22Rv1 (cell line): ENCODE measurements around the gene RFX4.
"Not testable (repeated sequence)": the region's sequence is repeated elsewhere in the genome, so short reads cannot be mapped to it uniquely, and the experiment has no call there.

Experiments used
- H3K27ac ChIP-seq: fragments of 450-650 bp; 2 replicates; pipeline ENCODE4 v1.5.1; 2017
- ZFX ChIP-seq: fragments of 450-650 bp; IDR thresholded peaks from 2 replicates; pipeline ENCODE4 v1.6.1; 2017; ENCODE audit warnings: antibody characterized with exemption, borderline replicate concordance
- TF ChIP-seq, protein P1 (sequence below): fragments of 450-650 bp; IDR thresholded peaks from 2 replicates; pipeline ENCODE4 v1.5.1; 2017; ENCODE audit warnings: mild to moderate bottlenecking

Gene RFX4

DNA sequence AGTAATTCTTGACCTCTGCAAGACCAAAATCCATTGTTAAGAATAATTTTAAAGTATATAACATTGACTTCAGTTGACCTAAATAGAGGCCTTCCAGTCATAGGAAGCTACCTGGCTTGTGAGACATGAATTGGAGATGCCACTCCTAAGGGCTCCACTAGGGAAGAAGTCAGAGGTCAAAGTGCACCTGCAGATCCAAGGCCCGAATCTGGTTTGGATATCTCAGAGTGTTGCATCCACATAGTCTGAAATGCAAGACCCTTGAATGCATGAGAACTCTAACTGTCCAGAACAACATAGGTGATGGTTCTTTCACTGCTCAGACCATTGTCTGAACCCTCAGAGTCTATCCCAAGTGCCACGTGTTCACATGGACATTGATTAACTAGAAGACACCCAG lies 22.4 kb downstream of the RFX4 start:
- TF ChIP-seq, protein P1, sequence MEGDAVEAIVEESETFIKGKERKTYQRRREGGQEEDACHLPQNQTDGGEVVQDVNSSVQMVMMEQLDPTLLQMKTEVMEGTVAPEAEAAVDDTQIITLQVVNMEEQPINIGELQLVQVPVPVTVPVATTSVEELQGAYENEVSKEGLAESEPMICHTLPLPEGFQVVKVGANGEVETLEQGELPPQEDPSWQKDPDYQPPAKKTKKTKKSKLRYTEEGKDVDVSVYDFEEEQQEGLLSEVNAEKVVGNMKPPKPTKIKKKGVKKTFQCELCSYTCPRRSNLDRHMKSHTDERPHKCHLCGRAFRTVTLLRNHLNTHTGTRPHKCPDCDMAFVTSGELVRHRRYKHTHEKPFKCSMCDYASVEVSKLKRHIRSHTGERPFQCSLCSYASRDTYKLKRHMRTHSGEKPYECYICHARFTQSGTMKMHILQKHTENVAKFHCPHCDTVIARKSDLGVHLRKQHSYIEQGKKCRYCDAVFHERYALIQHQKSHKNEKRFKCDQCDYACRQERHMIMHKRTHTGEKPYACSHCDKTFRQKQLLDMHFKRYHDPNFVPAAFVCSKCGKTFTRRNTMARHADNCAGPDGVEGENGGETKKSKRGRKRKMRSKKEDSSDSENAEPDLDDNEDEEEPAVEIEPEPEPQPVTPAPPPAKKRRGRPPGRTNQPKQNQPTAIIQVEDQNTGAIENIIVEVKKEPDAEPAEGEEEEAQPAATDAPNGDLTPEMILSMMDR, result no peak
- no peak for TF ChIP-seq ZFX
- no peak overlapping the region for H3K27ac ChIP-seq

GRCh38 chr12:106620588-106620987 lies 37.8 kb downstream of the RFX4 start:
- H3K27ac ChIP-seq, result not testable (repeated sequence)

- no peak overlapping the region for H3K27ac ChIP-seq
- TF ChIP-seq, protein P1, result no peak
- TF ChIP-seq ZFX, result no peak
These were observed 43.2 kb downstream of the RFX4 start for GRCh38 chr12:106625976-106626375.

DNA sequence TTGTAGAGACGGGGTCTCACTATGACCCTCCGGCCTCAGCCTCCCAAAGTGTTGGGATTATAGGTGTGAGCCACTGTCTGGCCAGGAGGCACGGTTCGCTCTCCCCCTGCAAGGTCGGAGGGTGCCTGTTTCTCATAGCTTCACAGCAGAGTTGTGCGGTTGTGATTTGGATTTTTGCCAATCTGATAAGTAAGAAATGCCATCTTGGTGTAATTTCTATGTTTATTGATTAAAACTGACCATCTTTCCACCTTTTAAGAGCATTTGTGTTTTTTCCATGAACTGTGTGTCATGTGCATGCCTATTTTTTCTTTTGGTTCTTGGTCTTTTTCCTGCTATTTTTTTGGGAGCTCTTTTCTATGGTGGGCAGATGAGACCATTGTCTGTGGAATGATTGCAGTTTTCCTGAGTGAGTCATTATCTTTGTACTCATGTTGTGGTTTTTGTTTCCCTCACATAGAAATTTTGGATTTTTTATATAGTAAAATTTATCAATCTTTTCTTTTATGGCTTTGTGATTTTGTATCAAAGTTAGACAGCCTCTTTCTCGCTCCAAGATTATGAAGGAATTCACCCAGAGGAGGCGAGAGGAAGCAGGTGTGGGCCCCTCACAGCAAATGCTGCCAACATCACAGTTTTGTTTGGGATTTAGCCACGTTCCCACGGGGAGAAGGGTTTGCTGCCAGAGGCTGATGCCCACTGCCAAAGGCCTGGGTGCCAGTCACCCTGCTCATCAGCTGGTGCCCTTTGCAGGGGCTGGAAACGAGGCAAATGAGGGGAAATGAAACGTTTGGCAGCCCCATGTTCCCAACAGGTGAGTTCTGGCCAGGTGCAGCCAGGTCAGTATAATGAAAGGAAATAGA lies 47.2 kb downstream of the RFX4 start:
- no peak overlapping the region for H3K27ac ChIP-seq
- TF ChIP-seq ZFX, result no peak
- TF ChIP-seq, protein P1, result no peak

GRCh38 chr12:106631150-106631549 lies 48.3 kb downstream of the RFX4 start:
- no peak overlapping the region for H3K27ac ChIP-seq
- TF ChIP-seq, protein P1, result no peak
- no peak for TF ChIP-seq ZFX

- TF ChIP-seq ZFX, result no peak
- TF ChIP-seq, protein P1, result no peak
These were observed 49.0 kb downstream of the RFX4 start for GRCh38 chr12:106631797-106632196.

GRCh38 chr12:106632797-106633450 lies 50.1 kb downstream of the RFX4 start:
- TF ChIP-seq, protein P1, result no peak
- no peak for TF ChIP-seq ZFX

More at GRCh38 chr12:106631797-106632196, 49.0 kb downstream of the RFX4 start:
- H3K27ac ChIP-seq, result no peak overlapping the region

More at GRCh38 chr12:106632797-106633450, 50.1 kb downstream of the RFX4 start:
- H3K27ac ChIP-seq, result no peak overlapping the region
